Choroid plexus epithelial cell (primary cell): Measurements from ENCODE around the gene CDC42BPA.
"Not testable (repeated sequence)": the region's sequence is repeated elsewhere in the genome, so short reads cannot be mapped to it uniquely, and the experiment has no call there.

Experiments
- DNase-seq: peaks from one replicate; pipeline ENCODE4 v3.0.0-alpha.2; 2010; ENCODE audit warnings: low read depth
- H3K4me3 ChIP-seq: 2 replicates; pipeline ENCODE4 v1.5.1; 2011; ENCODE audit warnings: low read depth, mild to moderate bottlenecking, control low read depth, low read length, moderate library complexity
- CTCF ChIP-seq: conservative IDR thresholded peaks from 2 replicates; pipeline ENCODE4 v1.5.1; 2011; ENCODE audit warnings: low read depth, mild to moderate bottlenecking, control low read depth, inconsistent platforms, low read length, moderate library complexity

CDC42BPA gene

DNA sequence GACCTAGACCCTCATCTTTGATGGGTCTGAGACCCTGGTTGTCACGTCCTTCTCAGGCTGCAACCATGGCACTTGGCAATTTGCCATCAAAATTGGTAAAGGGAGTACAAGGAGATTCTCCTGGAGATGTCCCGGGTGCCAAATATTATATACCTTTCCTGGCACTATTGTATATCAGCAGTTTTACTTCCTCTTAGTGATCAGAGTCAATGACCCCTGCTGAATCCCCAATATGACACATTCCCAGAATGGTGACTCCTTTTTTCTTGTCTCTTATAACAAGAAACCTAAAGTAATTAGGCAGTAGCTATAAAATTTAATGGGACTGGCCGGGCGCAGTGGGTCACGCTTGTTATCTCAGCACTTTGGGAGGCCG, 39.6 kb upstream of the CDC42BPA start:
- DNase-seq = no peak
- no peak for TF ChIP-seq CTCF
- no peak overlapping the region for H3K4me3 ChIP-seq

DNA sequence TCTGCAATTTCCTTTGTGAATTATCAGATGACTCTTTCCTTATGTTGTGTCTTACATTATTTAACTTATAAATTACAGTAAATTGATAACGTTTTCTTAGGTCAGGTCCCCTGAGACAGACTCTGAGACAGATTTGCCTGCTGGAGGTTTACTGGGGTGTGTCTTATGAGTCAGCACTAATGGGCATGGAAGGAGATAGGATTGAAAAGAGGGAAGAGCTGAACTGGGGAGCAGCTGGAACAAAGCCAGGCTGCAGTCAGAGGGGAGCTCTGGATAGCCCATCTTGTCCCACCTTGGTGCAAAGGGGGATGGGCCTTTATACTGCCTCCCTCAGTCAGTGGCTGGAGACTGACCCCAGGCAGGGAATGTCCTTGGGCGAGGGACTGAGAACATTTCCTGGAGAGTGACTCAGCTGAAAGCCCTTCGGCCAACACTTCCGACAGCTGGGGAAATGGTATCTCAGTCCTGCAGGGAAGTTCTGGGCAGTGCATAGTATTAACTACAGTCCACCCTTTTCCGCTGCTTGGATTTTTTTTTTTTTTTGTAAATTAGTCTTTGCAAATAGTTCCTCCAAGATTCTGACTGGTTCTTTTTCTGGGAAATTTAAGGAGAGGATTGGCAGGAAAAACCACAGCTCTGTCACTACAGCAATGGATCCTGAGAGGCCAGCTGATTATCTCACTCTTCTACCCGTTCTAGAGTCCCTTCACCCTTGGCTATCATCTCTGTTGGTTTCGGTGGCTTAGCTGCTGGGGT, 39.1 kb upstream of the CDC42BPA start:
- DNase-seq = peak; percentile 86
- no peak for TF ChIP-seq CTCF
- H3K4me3 ChIP-seq = no peak overlapping the region

- DNase-seq = no peak
- no peak overlapping the region for H3K4me3 ChIP-seq
- TF ChIP-seq CTCF = peak; percentile 2
These were observed 38.4 kb upstream of the CDC42BPA start for GRCh38 chr1:227356620-227357146.

DNA sequence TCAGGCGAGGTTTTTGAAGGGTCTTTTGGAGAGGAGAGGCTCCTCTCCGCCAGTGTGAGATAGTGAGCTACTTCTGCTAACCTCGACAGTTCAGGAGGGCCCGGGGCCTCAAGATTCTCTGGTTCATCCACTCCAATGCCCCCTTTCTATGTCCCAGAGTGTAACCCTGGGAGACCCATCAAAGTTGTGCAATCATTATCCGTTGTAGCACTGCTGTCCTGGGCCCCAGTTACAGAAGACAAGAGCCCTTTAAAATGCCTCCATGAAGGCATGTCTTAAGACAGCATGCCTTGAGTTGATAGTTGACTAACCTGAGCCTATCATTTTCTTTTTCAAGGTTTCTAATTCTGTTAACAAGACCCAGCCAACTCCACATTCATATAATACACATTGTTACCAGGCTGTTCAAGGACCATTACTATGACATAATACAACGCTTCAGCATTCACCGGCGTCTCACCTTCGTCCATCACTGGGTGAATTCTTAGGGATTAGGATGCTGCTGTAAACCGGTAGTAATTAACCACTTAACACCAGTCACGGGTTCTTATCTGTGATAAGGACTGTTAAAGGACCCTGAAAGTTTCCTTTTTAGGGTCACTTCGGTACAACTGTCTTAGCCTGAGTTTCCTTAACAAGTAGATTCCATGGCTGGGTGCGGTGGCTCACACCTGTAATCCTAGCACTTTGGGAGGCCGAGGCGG, 37.4 kb upstream of the CDC42BPA start:
- no peak for TF ChIP-seq CTCF
- no peak overlapping the region for H3K4me3 ChIP-seq
- DNase-seq = no peak

- H3K4me3 ChIP-seq = no peak overlapping the region
- no peak for DNase-seq
- no peak for TF ChIP-seq CTCF
These were observed 34.9 kb upstream of the CDC42BPA start for GRCh38 chr1:227353186-227353585.

DNA sequence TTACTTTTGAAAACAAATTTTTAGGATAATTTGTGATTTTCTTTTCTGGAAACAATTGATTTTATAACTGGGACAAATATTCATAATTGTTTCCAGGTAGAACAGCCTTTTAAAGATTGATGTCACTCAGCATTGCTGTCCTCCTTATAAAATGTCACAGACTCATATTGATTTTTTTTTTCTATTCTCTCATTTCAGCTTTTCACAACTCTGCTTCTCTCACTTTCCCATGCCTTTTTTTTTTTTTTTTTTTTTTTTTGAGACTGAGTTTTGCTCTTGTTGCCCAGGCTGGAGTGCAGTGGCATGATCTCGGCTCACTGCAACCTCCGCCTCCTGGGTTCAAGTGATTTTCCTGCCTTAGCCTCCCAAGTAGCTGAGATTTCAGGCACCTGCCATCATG, 33.9 kb upstream of the CDC42BPA start:
- not testable (repeated sequence) for H3K4me3 ChIP-seq, DNase-seq

- DNase-seq = no peak
- no peak overlapping the region for H3K4me3 ChIP-seq
These were observed 33.2 kb upstream of the CDC42BPA start for GRCh38 chr1:227351443-227351842.

More at GRCh38 chr1:227351443-227351842, 33.2 kb upstream of the CDC42BPA start:
- TF ChIP-seq CTCF = no peak
